ENCODE measurements around the gene C1orf116.

Gene C1orf116

GRCh38 chr1:207032528-207033017, at the start of gene C1orf116:
Gene C1orf116 (minus strand): TSS chr1:207032756. CDS start chr1:207027598, 5,158 bp downstream.
- H3K27ac ChIP-seq = peak within 1 kb of the TSS; percentile 97
- TF ChIP-seq, protein P1, sequence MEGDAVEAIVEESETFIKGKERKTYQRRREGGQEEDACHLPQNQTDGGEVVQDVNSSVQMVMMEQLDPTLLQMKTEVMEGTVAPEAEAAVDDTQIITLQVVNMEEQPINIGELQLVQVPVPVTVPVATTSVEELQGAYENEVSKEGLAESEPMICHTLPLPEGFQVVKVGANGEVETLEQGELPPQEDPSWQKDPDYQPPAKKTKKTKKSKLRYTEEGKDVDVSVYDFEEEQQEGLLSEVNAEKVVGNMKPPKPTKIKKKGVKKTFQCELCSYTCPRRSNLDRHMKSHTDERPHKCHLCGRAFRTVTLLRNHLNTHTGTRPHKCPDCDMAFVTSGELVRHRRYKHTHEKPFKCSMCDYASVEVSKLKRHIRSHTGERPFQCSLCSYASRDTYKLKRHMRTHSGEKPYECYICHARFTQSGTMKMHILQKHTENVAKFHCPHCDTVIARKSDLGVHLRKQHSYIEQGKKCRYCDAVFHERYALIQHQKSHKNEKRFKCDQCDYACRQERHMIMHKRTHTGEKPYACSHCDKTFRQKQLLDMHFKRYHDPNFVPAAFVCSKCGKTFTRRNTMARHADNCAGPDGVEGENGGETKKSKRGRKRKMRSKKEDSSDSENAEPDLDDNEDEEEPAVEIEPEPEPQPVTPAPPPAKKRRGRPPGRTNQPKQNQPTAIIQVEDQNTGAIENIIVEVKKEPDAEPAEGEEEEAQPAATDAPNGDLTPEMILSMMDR (conservative IDR thresholded peaks at IDR 0.05; ENCODE audit: low read depth) = no peak
- peak; percentile 99 for DNase-seq (ENCODE audit: low spot score)
- POLR2A ChIA-PET (ENCODE audit: low non-redundant PET) = interaction anchor here (1.1 to 1.5 kb wide), 4 partner anchors 12 to 42 kb away, joined by 3 to 9 read pairs (median 6); partner anchors contain the start of gene PFKFB2
- CTCF ChIA-PET = interaction anchor here (1.0 to 1.3 kb wide), 2 partner anchors 17 to 51 kb away, joined by 4 to 5 read pairs; no protein-coding TSS in a partner anchor

- POLR2A ChIA-PET (ENCODE audit: low non-redundant PET) = no interaction called here
- CTCF ChIA-PET = interaction anchor here (0.6 kb wide), 1 partner anchor 545 kb away, joined by 5 read pairs; no protein-coding TSS in a partner anchor
- H3K27ac ChIP-seq = no peak overlapping the region
- TF ChIP-seq, protein P1 (conservative IDR thresholded peaks at IDR 0.05; ENCODE audit: low read depth) = no peak
- no peak for DNase-seq (ENCODE audit: low spot score)
These were observed 49.2 kb upstream of the C1orf116 start for GRCh38 chr1:207081806-207082205.

- DNase-seq (ENCODE audit: low spot score) = no peak
- POLR2A ChIA-PET (ENCODE audit: low non-redundant PET) = no interaction called here
- no peak overlapping the region for H3K27ac ChIP-seq
- CTCF ChIA-PET = interaction anchor here (1.3 kb wide), 1 partner anchor 10 kb away, joined by 4 read pairs; no protein-coding TSS in a partner anchor
- TF ChIP-seq, protein P1 (conservative IDR thresholded peaks at IDR 0.05; ENCODE audit: low read depth) = no peak
These were observed 48.5 kb upstream of the C1orf116 start for GRCh38 chr1:207081088-207081487.

DNA sequence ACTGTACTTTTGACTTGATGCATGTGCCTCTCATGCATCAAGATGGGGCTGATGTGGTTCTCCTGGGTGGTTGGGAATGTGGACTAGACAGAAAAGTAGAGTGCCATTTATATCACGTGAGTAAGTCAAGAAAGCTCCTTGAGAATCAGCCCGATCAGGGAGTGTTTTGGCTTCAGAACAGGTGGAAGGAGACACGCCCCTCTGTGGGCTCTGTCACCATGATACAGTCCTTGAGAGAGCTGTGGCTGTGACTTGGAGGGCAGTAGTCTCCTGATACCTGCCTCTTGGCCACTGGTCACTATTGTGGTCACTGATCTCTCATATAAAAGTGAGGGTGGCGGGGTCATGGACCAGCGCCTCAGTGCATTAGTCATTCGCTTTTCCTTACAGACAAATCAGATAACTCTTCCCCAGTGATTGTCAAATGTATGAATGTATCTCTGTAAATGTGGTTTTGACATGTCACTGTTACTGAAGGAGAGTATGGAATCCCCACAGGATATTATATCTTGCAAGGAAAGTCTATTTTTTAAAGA, 47.2 kb upstream of the C1orf116 start:
- ChIA-PET CTCF (interaction anchor here (0.6 to 1.4 kb wide), 3 partner anchors 8 to 95 kb away, joined by 3 to 5 read pairs (median 4); no protein-coding TSS in a partner anchor), POLR2A (ENCODE audit: low non-redundant PET) (interaction anchor here (0.9 kb wide), 1 partner anchor 51 kb away, joined by 3 read pairs; no protein-coding TSS in a partner anchor)
- DNase-seq (ENCODE audit: low spot score) = no peak
- TF ChIP-seq, protein P1 (conservative IDR thresholded peaks at IDR 0.05; ENCODE audit: low read depth) = no peak
- no peak overlapping the region for H3K27ac ChIP-seq

- ChIA-PET CTCF (interaction anchor here (0.6 to 1.4 kb wide), 5 partner anchors 20 to 1035 kb away, joined by 3 to 5 read pairs (median 3); partner anchors contain the start of gene PFKFB2), POLR2A (ENCODE audit: low non-redundant PET) (no interaction called here)
- TF ChIP-seq, protein P1 (conservative IDR thresholded peaks at IDR 0.05; ENCODE audit: low read depth) = no peak
- H3K27ac ChIP-seq = no peak overlapping the region
- DNase-seq (ENCODE audit: low spot score) = no peak
These were observed 46.1 kb upstream of the C1orf116 start for GRCh38 chr1:207078578-207079132.

DNA sequence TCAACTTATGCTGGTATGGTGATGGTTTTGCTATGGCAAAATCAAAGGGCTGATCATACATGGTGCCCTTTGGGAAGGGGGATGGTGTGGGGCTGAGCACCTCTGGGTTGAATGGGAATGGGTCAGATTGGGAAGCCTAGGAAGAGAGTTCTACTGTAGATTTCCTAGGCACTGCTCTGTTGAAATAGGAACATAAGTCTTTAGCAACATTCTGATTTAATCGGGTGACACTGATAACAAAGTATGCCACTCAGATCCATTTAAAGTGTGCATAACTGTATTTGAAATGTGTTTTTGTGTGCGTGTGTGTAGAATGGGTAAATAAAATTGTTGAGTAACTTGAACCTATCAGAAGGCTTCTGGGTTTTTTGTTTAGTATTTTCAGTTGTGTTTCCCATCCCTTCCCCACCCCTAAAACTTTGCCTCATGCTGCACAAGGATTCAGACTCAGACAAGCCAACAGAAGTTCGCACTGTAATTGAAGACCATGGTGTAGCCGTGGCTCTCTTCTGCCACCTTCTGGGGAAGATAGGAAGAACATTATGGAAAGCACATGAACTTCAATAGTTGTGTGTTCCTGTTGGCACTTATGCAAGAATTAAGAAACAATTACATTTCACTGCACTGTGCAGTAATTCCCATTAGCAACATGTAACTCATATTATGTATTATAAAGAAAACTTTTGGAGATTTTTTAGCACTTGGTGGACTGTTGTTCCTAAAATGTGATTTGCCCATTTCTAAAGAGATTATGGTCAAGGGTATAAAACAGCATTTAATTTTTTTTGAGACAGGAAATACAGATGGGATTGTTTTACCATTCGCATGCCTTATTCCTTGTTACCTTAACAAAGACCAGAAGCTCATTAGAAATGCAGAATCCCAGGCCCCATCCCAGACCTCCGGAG, 45.2 kb upstream of the C1orf116 start:
- TF ChIP-seq, protein P1 (conservative IDR thresholded peaks at IDR 0.05; ENCODE audit: low read depth) = peak; percentile 94
- ChIA-PET POLR2A (ENCODE audit: low non-redundant PET) (no interaction called here), CTCF (interaction anchor here (1.0 to 1.3 kb wide), 3 partner anchors 25 to 421 kb away, joined by 3 to 5 read pairs (median 4); partner anchors contain the start of gene PFKFB2)
- peak; percentile 66 for DNase-seq (ENCODE audit: low spot score)
- no peak overlapping the region for H3K27ac ChIP-seq
